Skin of body (tissue), 2 donors: ENCODE results near the gene WIPI1. TPM values are rescaled to one million over a fixed set of nuclear protein-coding genes. Genes with fewer than 3 reads are reported as not detected.
"Not testable (repeated sequence)": the region's sequence is repeated elsewhere in the genome, so short reads cannot be mapped to it uniquely, and the experiment has no call there.

Source experiments
- DNase-seq: peaks from one replicate; lab custom pipeline; 2025; lab: John Stamatoyannopoulos, UW
- total RNA-seq: library from RNA; depleted of rRNA; stranded (reverse); fragments of >200 nt; gene quantifications from one replicate; pipeline ENCODE4 v1.2.3, GENCODE V29; 2014

WIPI1 gene
- 44.4 TPM for total RNA-seq

GRCh38 chr17:68457168-68457538 is at the start of gene WIPI1:
Gene WIPI1 (minus strand): TSS chr17:68457496. CDS start chr17:68457421, 75 bp downstream.
- DNase-seq, result no peak

DNA sequence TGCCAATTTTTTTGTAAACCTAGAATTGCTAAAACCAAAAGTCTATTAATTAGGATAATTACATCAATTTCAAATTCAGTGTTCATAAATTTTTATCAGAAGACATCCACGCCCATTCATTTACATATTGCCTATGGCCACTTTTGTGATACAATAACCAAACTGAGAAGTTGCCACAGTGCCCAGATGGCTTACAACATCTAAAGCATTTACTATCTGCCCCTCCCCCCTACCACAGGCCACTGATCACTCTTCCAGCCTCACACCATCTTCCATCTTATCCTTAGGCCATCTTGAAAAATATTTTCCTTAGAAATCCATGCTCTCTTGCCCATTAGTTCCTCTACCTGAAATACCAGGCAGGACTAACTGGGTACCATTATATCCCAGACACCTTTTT is 48.7 kb upstream of the WIPI1 start:
- no peak for DNase-seq

DNA sequence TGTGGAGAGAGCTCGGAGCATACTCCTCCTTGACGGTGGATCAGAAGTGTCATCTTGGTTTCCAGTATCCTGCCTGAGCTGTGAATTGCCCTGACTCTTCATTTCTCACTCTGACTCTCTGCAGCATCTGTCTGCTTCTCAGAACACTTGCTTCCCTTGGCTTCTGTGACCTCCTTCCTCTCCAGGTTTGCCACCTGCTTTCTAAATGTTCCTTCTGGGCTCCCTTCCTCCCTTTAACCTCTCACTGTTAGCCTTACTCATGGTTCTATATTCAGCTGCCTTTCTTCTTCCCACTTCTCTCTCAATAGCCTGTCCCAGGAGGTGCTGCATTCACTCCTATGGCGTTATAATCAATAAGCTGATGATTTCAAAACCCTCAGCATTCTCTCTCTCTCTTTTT is 43.8 kb upstream of the WIPI1 start:
- DNase-seq, result no peak

DNA sequence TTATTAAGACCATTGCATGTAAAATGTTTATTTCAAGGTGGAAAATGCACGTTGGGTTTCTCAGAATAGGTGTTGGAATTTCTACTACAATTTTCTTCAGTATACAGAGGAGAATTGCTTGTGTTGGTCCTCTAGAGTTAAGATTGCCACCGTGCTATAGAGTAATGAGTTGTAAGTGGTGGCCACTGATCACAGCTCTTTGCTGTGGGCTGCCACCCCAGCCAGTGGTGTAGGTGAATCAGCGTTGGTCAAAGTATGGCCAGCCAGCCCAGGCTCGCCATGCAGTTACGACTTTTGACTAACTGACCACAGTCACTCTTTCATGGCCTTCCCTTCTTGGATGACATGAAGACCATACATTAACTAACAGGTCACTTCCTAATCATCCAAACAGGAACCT is 42.3 kb upstream of the WIPI1 start:
- DNase-seq, result no peak

DNA sequence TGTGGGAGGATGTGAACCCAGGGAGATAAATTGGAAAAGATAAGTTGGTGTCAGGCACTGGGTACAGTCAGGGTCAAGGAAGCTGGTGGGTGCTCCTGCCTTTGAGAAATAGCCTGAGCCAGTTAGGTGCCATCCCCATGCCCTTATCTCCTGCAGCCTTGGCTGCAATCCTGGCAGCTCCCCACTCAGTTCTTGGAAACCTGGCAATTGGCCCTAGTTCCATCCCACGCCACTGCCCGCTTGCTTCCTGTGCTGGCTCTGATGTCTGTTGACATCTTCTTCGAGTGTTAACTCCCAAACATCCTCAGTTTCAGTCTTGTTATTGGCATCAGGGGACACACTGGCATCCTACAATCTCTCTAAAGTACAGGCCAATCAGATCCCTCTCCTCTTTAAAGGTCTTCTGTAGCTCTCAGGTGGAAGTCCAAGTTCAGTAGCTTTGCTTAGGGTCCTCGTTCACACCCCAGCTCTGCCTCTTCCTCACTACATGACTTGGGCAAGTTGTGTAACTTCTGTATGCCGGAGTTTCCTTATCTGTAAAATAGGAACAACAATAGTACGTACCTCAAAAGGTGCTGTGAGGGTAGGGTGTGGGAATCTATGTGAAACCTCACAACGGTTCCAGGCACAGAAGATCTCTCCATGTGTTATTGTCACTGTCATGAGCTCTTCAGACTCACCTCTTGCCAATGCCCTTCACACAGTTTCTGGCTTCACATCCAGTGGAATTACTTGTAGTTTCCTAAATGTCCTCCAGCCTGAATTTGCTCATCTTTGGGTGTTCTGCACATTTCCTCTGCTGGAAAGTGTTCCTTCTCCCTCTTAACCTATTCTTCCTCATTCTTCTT is 41.4 kb upstream of the WIPI1 start:
- no peak for DNase-seq

- no peak for DNase-seq
Measured at GRCh38 chr17:68497885-68498319, 40.6 kb upstream of the WIPI1 start.

DNA sequence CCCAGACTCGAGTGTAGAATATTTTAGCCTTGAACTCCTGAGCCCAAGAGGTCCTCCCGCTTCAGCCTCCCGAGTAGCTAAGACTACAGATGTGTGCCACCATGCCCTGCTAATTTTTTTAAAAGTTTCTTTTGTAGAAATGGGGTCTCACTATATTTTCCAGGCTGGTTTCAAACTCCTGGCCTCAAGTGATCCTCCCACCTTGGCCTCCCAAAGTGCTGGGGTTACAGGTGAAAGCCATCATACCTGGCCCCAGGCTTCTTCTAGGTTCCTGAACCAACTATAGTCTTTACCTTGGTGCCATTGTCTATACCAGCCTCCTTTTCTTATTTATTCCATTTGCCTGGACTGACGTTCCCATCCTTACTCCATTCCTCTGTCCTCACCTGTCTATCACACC is 37.8 kb upstream of the WIPI1 start:
- no peak for DNase-seq

GRCh38 chr17:68492394-68493054 is 35.2 kb upstream of the WIPI1 start:
- DNase-seq, result not testable (repeated sequence)

GRCh38 chr17:68491381-68492231 is 34.3 kb upstream of the WIPI1 start:
- no peak for DNase-seq

DNA sequence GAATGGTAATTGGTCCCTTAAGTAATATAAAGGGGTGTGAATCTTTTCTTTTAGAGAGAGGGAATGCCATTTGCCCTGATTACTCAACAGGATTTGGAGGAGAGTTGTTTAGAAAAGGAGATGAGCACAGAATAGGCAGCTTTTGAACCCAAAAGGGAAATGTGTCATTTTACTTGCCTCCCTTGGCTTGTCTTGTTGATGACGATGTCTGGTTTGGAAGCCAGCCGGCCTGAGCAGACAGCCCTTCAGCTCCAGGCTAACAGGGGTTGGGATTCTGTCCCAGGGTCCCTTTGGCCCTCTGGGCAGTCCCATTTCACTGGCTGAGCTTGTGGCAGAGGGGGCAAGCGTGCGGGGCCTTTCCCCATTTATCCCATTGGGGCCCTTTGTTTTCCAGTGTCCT is 32.6 kb upstream of the WIPI1 start:
- DNase-seq, result no peak

DNA sequence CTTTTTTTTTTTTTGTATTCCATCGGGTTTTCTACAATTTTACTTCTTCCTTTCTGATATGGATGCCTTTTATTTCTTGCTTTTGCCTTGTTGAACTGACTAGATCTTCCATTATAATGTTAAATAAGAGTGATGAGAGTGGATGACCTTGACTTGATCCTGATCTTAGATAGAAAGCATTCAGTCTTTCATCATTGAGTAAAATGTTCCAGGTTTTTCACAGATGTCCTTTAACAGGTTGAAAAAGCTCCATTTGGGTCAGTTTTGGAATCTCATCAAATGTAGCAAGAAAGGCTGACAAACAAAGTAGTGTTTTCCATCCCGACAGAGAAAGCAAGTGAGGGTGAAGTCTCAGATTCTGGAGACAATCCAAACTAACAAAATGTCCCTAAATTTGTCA is 27.2 kb upstream of the WIPI1 start:
- DNase-seq, result no peak

- no peak for DNase-seq
Measured at GRCh38 chr17:68482576-68483041, 25.3 kb upstream of the WIPI1 start.

DNA sequence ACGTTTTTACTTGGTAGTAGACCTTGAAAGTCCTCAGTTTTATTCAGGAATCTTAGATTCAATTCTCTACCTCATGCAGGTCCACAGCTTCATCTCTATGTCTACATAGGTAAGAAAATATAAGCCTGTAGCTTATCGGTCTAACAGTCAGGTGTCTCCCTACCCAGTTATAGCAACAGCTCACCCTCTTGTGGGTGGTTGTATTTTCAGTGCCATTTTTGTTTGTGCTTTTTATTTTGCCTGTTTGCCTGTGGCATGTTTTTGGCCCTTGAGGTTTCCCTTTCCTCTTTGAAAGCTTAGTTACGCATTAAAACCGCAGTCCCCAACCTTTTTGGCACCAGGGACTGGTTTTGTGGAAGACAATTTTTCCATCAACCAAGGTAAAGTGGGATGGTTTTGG is 23.6 kb upstream of the WIPI1 start:
- DNase-seq, result no peak

DNA sequence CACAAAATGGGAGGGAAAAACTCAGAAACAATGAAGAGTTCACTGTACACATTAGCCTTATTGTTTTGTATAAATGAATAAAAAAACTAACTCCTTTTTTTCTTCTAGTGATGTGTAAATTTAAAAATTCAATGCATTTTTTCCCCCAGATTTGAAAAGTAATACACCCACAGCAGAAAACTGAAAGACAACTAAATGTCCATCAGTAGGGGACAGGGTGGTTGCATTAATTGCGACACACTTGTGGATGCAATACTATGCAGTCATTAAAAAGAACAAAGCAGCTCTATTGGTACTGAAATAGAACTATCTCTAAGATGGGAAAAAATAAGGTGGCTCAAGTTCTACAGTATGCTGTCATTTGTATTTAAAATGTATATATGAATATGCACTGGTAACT is 13.7 kb upstream of the WIPI1 start:
- DNase-seq, result no peak

DNA sequence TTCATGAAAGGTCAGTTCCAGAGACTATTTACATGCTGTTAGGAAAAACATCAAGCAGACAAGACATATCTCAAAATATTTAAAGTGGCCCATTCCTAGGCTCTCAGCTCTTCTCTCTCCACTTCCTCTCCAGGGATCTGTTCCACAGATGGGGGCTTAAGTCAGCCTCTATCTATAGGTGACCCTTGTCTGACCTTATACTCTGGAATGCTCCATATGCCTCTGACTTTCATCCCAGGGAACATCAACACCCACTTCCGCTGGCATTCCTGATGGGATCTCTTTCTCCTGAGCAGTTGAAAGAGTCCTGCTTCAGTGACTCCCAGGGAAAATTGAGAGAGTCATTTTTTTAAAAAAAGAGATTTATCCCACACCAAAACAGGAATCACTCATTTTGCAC is 11.5 kb upstream of the WIPI1 start:
- peak; percentile 24 for DNase-seq

DNA sequence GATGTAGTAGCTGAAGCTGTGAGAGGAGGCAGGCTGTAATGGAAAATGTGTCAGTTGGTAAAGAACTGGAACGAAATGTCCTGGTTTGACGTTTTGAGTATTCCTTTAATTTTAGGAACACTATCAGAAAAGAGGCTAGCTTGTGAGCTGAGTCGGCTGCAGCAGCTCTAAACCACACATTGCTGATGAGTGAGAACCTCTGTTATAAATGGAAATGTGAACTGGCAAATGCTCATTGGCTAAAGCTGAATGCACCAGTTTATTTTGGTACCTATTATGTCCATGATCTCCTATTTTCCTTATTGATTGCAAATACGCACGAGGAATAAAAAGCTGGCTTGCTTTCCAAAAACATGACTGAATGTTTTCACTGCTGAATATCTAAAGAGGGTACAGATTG is 11.0 kb upstream of the WIPI1 start:
- DNase-seq, result no peak

- no peak for DNase-seq
Measured at GRCh38 chr17:68463211-68464019, 6.1 kb upstream of the WIPI1 start.

- peak; percentile 77 for DNase-seq
Measured at GRCh38 chr17:68462381-68463210, 5.3 kb upstream of the WIPI1 start.

GRCh38 chr17:68461589-68461988 is 4.3 kb upstream of the WIPI1 start:
- no peak for DNase-seq

GRCh38 chr17:68461122-68461539 is 3.8 kb upstream of the WIPI1 start:
- no peak for DNase-seq
